Right renal cortex interstitium (tissue), 3 donors: ENCODE measurements around the gene NID1. TPM values are rescaled to one million over a fixed set of nuclear protein-coding genes. Genes with fewer than 3 reads are reported as not detected.

ENCODE experiments used
- DNase-seq, 3 donors: peaks; one replicate each; pipeline ENCODE4 v3.0.0-alpha.2; 2013; ENCODE audit warnings: low read depth in 3 of 3, low spot score in 2 of 3
- polyA plus RNA-seq, 3 donors: library from polyadenylated mRNA; unstranded; fragments of 120-200 nt; gene quantifications; one replicate each; pipeline ENCODE4 v1.2.1, GENCODE V29; 2013; ENCODE audit not compliant: insufficient read length in 3 of 3

NID1 gene, protein sequence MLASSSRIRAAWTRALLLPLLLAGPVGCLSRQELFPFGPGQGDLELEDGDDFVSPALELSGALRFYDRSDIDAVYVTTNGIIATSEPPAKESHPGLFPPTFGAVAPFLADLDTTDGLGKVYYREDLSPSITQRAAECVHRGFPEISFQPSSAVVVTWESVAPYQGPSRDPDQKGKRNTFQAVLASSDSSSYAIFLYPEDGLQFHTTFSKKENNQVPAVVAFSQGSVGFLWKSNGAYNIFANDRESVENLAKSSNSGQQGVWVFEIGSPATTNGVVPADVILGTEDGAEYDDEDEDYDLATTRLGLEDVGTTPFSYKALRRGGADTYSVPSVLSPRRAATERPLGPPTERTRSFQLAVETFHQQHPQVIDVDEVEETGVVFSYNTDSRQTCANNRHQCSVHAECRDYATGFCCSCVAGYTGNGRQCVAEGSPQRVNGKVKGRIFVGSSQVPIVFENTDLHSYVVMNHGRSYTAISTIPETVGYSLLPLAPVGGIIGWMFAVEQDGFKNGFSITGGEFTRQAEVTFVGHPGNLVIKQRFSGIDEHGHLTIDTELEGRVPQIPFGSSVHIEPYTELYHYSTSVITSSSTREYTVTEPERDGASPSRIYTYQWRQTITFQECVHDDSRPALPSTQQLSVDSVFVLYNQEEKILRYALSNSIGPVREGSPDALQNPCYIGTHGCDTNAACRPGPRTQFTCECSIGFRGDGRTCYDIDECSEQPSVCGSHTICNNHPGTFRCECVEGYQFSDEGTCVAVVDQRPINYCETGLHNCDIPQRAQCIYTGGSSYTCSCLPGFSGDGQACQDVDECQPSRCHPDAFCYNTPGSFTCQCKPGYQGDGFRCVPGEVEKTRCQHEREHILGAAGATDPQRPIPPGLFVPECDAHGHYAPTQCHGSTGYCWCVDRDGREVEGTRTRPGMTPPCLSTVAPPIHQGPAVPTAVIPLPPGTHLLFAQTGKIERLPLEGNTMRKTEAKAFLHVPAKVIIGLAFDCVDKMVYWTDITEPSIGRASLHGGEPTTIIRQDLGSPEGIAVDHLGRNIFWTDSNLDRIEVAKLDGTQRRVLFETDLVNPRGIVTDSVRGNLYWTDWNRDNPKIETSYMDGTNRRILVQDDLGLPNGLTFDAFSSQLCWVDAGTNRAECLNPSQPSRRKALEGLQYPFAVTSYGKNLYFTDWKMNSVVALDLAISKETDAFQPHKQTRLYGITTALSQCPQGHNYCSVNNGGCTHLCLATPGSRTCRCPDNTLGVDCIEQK
- polyA plus RNA-seq = 100 to 1,000 TPM; 164 to 195 (median 183) TPM

DNA sequence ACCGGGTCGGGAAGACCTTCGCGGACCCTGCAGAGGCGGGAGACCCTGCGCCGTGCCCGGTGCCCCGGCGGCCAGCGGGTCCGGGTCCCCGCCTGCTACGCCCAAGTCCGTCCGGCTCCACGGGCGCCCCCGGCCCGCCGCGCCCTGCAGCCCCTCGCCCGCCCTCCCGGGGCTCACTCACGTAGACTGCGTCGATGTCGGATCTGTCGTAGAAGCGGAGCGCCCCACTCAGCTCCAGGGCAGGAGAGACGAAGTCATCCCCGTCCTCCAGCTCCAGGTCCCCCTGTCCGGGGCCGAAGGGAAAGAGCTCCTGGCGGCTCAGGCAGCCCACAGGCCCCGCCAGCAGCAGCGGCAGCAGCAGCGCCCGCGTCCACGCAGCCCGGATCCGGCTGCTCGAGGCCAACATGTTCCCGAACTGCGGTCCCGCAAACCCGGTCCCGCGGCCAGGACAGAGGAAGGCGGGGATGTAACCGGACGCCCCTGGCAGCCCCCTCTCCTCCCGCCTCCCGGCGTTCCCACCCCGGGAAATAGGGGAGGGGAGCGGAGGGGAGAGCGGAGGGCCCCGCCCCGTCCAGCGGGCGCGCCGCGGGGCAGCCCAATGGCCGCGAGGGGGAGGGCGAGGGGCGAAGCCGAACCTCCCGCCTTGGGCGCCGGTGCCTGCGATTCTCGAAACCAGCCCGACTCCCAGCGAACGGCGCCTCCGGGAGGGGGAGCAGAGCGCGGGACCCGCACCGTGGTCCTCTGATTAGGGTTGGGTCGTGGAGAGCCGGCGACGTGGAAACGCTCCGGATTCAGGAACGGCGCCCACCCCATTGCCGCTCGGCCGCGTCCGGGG, at the start of gene NID1:
Gene NID1, minus strand, starts transcription at position 417 of the 835 bp plus-strand sequence. Its CDS starts 11 bp downstream, at position 406.
- DNase-seq = peak in 1 of 3 donors; percentile 80

DNA sequence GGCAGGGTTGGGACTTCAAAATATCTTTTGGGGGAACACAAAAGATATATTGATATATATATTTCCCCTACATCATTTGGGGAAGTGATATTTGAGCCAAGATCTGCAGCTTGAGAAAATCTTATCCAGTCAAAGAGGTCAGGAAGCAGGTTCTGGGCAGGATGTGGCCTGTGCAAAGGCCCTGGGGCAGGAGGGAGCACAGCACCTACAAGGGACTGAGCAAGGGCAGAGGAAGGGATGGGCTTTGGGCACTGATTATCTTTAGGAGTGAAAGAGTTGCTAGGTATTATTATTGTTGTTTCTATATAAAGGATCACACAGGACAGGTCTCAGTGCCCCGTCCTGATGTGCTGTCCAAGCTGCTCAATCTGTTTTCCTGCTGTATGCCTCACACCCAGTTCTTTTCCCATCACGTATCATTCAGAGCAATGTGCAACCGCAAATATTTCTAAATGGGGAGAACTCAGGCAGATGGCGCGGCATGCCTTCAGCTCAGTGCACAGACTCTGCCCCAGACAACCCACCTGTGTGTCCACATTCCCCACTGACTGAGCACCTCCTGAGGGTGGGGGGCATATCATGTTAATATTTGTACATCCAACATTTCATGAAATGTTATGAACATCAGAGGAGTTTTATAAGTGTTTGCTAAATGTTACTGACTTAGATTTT, 49.3 kb upstream of the NID1 start:
- DNase-seq = no peak

DNA sequence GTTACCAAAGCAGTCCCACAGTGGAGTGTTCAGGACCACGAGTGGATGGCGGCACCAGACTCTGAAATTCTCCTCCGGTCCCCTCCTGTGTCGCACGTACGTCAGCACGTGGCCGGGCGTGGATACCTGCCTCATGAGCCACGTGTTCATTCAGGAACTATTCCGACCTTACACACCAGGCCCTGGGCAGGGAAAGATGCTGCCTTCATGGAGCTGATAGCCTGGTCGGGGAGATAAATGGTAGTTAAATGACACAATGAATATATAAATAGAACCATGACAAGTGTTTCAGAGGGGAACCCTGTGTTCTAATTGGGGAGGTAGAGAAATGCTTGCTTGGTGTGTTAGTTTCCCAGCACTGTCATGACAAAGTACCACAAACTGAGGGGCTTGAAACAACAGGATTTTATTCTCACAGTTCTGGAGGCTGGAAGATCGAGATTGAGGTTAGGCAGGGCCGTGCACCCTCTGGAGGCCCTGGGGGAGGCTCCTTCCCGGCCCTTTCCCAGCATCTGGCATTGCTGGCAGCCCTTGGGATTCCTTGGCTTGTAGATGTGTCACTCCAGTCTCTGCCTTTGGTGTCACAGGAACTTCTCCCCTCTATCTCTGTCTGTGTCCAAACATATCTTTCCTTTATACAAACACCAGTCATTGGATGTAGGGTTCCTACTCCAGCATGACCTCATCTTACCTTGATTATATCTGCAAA, 48.6 kb upstream of the NID1 start:
- no peak for DNase-seq

DNA sequence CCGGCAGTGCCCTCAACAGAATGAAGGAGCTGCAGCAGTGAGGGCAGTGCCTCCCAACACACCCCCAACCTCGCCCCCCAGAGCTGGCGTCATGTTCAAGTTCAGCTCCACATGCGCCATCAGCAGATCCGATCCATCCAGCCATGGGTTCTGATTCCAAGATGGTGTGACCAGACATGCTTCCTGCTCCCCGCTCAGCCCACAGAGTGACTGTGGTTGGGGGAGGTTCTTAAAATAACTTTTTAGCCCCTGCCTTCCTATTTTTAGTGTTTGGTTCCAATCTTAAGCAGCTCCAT, 47.4 kb upstream of the NID1 start:
- DNase-seq = no peak

DNA sequence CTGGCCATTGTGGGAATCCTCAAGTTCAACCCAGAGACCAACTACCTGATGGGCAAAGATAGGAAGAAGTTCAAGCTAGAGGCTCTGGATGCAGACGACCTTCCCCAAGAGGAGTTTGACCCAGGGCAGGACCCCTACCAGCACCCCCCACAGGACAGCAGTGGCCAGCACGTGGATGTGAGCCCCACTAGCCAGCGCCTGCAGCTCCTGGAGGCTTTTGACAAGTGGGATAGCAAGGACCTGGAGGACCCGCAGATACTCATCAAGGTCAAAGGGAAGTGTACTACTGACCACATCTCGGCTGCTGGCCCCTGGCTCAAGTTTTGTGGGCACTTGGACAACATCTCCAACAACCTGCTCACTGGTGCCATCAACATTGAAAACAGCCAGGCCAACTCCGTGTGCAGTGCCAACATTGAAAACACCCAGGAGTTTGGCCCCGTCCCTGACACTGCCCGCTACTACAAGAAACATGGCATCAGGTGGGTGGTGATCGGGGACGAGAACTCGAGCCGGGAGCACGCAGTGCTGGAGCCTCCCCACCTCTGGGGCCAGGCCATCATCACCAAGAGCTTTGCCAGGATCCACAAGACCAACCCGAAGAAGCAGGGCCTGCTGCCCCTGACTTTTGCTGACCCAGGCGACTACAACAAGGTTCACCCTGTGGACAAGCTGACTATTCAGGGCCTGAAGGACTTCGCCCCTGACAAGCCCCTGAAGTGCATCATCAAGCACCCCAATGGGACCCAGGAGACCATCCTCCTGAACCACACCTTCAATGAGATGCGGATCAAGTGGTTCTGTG, 46.8 kb upstream of the NID1 start:
- DNase-seq = no peak

DNA sequence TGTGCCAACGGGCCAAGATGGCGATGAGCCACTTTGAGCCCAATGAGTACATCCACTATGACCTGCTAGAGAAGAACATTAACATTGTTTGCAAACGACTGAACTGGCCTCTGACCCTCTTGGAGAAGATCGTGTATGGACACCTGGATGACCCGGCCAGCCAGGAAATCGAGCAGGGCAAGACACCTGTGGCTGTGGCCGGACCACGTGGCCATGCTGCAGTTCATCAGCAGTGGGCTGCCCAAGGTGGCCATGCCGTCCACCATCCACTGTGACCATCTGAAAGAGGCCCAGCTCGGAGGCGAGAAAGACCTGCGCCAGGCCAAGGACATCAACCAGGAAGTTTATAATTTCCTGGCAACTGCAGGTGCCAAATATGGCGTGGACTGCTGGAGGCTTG, 45.2 kb upstream of the NID1 start:
- no peak for DNase-seq

DNA sequence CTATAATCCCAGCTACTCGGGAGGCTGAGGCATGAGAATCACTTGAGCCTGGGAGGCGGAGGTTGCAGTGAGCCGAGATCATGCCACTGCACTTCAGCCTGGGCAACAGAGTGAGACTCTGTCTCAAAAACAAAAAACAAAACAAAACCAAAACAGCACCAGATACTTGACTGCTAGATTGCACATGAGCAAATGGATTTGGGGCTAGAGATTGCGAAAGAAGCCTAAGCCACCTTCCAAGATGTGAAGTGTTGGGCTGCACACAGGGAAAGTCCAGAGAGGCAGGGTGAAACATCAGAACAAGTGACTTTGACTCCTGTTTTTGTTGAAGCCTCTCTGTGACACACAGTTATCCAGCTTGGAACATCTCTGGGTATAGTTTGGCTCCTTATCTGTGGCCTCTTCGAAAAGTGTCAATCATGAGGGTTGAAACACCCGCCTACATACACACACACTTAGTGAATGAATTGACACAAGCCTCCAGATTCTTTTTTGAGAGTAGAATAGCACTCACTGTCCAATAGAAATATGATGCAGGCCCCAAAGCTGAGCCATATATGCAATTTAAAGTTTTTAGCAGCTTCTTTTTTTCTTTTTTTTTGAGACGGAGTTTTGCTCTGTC, 43.2 kb upstream of the NID1 start:
- no peak for DNase-seq

DNA sequence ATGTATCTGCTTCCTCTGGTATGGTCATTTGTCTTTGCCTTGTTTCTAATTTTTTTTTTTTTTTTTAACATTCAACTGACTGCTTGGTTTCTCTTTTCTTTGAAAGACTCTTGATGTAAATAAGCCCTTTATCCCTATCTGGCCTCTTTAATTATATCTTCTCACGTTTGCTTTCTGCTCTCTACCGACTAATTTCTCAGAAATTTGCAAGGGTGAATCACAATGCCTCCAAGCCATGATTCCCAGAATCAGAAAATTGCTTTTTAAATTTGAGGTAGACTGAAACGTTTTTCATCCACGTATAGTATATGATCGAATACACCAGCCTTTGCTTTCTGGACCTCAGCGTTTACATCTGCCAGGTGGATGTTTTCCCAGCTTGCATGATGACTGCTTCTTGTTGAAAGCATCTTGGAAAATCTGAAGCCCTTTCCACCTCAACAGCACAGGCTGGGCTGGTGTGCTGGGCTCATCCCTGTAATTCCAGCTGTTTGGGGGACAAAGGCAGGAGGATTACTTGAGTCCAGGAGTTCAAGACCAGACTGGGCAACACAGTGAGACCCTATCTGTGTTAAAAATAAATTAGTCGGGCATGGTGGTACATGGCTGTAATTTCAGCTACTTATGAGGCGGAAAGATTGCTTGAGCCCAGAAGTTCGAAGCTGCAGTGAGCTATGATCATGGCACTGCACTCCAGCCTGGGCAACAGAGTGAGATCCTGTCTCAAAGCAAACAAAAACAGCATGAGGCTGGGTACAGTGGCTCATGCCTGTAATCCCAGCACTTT, 42.4 kb upstream of the NID1 start:
- DNase-seq = no peak

DNA sequence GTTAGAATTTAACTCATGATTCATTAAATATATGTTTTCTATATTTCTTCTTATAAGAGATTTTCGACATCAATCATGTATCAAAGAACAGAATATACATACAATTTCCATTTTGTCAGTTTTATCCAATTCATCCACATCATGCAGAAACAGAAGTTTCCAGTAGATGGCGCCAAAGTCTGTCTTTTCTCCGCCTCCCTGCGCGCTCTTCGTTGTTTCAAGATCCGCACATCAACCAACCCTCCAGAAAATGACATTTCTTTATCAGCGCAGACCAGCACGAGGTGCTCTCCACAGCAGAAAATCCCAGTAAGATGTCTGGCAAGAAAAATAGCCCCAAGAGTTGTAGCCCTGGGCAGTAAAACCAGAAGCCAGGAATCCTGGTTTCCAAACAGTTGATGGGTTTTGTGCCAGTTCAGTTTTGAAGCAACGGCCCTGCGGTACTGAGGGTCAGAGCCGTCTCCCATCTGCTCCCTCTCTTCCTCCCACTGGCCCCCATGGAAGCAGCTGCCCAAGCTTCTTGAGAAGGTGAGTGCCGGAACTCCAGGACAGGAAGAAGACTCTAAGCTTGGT, 38.8 kb upstream of the NID1 start:
- DNase-seq = peak; percentile 41 to 65 (median 49)

DNA sequence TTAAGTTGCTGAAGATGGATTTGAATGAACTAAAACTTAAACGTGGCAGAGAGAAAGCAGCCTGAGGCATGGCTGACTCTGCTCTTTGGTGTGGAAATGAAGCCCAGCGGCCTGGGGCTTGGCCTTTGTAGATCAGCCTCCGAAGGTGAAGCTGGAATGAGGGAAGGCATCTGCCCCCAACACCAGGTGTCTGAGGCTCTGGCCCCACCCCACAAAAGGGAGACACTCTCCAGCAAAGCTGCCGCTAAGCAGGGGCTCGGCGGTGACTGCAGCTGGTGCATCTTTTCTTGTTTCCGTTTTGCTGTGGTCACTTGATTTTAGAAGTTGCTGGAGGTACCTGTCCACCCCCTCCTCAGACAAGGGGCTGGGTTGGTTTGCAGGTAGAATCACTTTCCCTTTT, 38.2 kb upstream of the NID1 start:
- no peak for DNase-seq

DNA sequence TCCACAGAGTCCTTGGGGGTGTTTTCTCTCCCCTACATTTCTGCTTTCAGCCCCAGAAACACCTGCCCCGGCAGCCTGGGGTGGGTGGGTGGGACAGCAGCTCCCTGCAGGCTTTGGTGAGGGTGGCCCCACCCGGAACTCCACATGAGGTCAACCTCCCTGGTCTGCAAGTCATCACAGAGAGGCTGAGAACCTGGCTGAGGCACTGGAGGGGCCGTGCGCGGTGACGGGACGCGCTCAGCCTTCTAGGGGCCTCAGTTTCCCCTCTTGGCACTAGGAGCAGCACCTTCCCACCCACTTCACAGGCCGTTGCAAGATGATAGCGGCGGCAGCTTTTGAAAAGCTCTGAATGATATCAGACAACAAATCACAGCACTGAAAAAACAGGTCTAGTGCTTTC, 37.7 kb upstream of the NID1 start:
- DNase-seq = no peak

DNA sequence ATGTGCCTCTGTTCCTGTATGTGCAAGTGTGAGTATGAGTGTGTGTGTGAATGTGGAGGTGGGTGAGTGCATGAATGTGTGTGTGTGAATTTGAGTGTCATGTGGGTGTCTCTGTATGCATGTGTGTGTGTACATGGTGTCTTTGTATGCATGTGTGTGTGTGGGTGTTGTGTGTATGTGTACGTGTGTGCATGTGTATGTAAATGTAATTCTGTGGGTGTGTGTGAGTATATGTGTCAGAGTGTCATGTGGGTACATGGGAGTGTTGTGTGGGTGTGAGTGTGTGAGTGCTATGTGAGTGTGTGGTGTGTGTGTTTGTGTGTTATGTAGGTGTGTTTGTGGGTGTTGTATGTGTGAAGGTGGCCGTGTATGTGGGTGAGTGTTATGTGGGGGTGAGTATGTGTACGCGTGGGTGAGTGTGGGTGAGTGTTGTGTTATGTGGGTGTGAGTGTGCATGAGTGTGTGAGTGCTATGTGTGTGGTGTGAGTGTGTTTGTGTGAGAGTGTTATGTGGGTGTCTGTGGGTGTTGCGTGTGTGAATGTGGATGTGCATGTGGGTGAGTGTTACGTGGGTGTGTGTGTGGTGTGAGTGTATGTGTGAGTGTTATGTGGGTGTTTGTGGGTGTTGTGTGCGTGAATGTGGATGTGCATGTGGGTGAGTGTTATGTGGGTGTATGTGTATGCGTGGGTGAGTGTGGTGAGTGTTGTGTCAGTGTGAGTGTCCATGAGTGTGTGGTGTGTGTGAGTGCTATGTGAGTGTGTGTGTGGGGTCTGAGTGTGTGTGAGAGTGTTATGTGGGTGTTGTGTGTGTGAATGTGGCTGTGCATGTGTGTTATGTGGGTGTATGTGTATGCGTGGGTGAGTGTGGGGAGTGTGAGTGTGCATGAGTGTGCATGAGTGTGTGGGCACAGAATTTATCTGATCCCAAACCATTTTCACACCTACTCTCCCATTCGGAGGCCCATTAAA, 36.6 kb upstream of the NID1 start:
- DNase-seq = no peak

DNA sequence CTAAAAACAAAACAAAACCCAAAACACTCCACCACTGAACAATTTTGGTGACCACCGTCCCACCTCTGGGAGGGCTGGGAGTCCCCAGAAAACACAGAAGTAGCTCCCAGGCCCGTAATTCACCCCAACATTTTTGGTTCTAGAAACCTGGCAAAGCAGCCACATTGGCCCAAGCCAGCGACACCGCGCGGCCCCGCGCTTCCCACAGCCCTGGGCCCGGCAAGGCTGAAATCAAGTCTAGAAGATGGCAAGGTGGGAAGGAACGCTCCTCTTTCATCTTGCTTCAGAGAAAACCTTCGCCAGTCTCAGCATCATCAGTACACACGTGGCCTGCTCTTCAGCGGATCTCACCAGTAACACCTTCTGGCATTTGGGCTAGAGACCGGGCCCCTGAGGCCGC, 35.9 kb upstream of the NID1 start:
- DNase-seq = no peak

DNA sequence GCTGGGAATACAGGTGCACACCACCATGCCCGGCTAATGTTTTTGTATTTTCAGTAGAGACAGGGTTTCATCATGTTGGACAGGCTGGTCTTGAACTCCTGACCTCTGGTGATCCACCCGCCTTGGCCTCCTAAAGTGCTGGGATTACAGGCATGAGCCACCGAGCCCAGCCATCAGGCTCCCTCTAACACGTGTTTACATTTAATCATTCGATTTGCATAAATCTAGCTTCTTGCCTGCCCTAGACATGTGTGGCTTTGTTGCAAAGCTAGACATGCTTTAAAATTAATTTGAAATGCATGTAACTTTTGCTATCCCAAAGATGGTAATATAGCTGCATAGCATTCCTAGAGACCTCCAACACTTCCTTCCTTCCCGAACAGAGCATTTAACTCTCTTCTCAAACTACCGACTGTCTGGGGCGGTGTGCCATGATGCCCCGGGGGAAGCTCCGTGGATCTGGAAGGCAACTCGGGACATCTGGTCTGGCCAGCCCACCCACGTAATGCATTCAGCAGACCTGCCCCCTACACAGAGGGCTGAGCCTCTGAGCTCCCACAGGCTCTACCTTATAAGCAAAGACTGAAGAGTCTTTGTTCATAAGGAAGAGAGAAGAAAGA, 34.6 kb upstream of the NID1 start:
- no peak for DNase-seq

DNA sequence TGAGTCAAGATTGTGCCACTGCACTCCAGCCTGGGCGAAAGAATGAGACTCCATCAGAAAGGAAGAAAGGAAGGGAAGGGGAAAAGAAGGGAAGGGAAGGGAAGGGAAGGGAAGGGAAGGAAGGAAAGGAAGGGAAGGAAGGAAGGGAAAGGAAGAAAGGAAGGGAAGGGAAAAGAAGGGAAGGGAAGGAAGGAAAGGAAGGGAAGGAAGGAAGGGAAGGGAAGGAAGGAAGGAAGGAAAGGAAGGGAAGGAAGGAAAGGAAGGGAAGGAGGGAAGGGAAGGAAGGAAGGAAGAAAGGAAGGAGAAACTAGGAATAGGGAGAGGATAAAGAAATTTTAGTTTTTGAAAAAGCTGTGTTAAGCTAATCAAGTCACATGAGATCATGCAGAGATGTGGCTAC, 33.4 kb upstream of the NID1 start:
- DNase-seq = no peak
